ENCODE results near the gene RIOK2.

The RIOK2 gene

DNA sequence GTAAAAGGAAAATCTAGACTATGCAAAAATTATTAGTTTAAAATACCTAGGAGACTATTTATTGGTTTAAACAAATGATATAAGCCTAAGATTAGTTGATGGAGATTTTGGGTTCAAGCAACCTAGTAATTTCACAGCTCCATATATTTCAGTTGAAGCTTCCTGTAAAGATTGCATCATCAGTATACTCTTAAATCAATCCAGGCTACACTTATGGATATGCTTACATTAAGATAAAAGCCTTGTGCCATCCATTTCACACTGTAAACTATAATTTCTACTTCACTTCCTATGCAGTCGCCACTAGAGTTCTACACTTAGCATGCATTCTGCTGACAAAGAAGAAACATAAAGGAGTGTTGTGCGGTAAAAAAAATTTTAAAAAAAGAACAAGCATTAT lies 33.3 kb downstream of the RIOK2 start:
- H3K4me2 ChIP-seq (ENCODE audit: low read depth, low read length, poor library complexity, severe bottlenecking), result no peak overlapping the region
- H3K4me3 ChIP-seq (ENCODE audit: insufficient read depth, low read length, poor library complexity, severe bottlenecking), result no peak overlapping the region
- no peaks in the 10 kb centered on the region for H3K36me3 ChIP-seq (ENCODE audit: low read length)
- H2AFZ ChIP-seq (ENCODE audit: low read depth, low read length, severe bottlenecking), result no peak overlapping the region
- H3K27ac ChIP-seq (ENCODE audit: low read depth, low read length), result no peak overlapping the region
- H3K79me2 ChIP-seq (ENCODE audit: insufficient read depth, low read length), result no peaks in the 10 kb centered on the region
- no peaks in the 10 kb centered on the region for H3K9me3 ChIP-seq (ENCODE audit: insufficient read depth, low read length)
- H4K20me1 ChIP-seq (ENCODE audit: low read depth, low read length), result no peaks in the 10 kb centered on the region
- TF ChIP-seq, protein P1, sequence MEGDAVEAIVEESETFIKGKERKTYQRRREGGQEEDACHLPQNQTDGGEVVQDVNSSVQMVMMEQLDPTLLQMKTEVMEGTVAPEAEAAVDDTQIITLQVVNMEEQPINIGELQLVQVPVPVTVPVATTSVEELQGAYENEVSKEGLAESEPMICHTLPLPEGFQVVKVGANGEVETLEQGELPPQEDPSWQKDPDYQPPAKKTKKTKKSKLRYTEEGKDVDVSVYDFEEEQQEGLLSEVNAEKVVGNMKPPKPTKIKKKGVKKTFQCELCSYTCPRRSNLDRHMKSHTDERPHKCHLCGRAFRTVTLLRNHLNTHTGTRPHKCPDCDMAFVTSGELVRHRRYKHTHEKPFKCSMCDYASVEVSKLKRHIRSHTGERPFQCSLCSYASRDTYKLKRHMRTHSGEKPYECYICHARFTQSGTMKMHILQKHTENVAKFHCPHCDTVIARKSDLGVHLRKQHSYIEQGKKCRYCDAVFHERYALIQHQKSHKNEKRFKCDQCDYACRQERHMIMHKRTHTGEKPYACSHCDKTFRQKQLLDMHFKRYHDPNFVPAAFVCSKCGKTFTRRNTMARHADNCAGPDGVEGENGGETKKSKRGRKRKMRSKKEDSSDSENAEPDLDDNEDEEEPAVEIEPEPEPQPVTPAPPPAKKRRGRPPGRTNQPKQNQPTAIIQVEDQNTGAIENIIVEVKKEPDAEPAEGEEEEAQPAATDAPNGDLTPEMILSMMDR (IDR thresholded peaks at IDR 0.05; ENCODE audit: insufficient read depth, low read length, poor library complexity, severe bottlenecking), result no peak
- no peak for TF ChIP-seq EZH2phosphoT487 (conservative IDR thresholded peaks at IDR 0.05; ENCODE audit: low read length)
- H3K9ac ChIP-seq (ENCODE audit: low read length), result no peak overlapping the region
- H3K9me2 ChIP-seq (replicated peaks; ENCODE audit: insufficient read depth, low read length), result no peaks in the 10 kb centered on the region
- H3F3A ChIP-seq (ENCODE audit: insufficient read depth), result no peaks in the 10 kb centered on the region
- no peaks in the 10 kb centered on the region for H3K27me3 ChIP-seq (ENCODE audit: low read length)

DNA sequence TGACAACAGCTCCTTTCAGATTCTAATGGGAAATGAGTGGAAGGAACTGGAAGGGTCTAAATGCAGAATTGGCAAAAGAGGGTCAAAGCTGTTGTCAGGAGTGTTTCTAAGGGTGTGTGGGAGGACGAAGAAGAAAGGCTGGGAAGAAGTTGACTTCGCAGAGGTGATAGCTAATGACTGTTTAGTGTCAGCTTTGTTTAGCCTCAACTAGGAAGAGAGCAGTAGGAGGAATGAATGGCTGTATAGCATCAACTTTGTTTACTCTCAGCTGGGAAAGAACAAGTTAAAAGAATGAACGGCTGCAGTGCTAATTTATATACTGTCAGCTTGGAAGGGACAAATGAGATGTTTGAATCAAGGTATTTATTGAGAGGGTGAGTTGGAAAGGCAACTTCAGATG lies 34.8 kb downstream of the RIOK2 start:
- no peaks in the 10 kb centered on the region for H3K27me3 ChIP-seq (ENCODE audit: low read length)
- no peaks in the 10 kb centered on the region for H3K9me3 ChIP-seq (ENCODE audit: insufficient read depth, low read length)
- H4K20me1 ChIP-seq (ENCODE audit: low read depth, low read length), result no peaks in the 10 kb centered on the region
- no peaks in the 10 kb centered on the region for H3F3A ChIP-seq (ENCODE audit: insufficient read depth)
- H3K36me3 ChIP-seq (ENCODE audit: low read length), result no peaks in the 10 kb centered on the region
- TF ChIP-seq, protein P1 (IDR thresholded peaks at IDR 0.05; ENCODE audit: insufficient read depth, low read length, poor library complexity, severe bottlenecking), result no peak
- no peak for TF ChIP-seq EZH2phosphoT487 (conservative IDR thresholded peaks at IDR 0.05; ENCODE audit: low read length)
- H3K4me3 ChIP-seq (ENCODE audit: insufficient read depth, low read length, poor library complexity, severe bottlenecking), result no peak overlapping the region
- H3K79me2 ChIP-seq (ENCODE audit: insufficient read depth, low read length), result no peaks in the 10 kb centered on the region
- H2AFZ ChIP-seq (ENCODE audit: low read depth, low read length, severe bottlenecking), result no peak overlapping the region
- H3K4me2 ChIP-seq (ENCODE audit: low read depth, low read length, poor library complexity, severe bottlenecking), result no peak overlapping the region
- H3K9ac ChIP-seq (ENCODE audit: low read length), result no peak overlapping the region
- H3K27ac ChIP-seq (ENCODE audit: low read depth, low read length), result no peak overlapping the region
- no peaks in the 10 kb centered on the region for H3K9me2 ChIP-seq (replicated peaks; ENCODE audit: insufficient read depth, low read length)

DNA sequence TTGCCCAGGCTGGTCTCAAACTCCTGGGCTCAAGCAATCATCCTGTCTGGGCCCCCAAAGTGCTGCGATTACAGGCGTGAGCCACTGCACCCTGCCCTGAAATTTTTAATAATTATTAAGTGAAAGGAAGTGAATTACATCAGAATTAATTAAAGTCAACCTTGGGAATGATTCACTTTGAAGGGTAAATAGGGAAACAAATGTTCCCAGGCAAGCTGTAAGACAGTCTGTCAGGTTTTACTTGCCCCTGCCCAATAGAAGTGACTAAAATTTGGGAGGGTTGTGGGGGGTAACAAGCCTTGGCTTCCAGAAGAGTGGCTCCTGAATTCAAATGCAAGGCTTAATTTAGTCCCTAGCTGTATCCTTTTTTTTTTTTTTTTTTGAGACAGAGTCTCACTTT lies 39.3 kb downstream of the RIOK2 start:
- no peaks in the 10 kb centered on the region for H3K9me3 ChIP-seq (ENCODE audit: insufficient read depth, low read length)
- no peak overlapping the region for H3K4me2 ChIP-seq (ENCODE audit: low read depth, low read length, poor library complexity, severe bottlenecking)
- H3K27me3 ChIP-seq (ENCODE audit: low read length), result no peaks in the 10 kb centered on the region
- no peaks in the 10 kb centered on the region for H3F3A ChIP-seq (ENCODE audit: insufficient read depth)
- H3K9ac ChIP-seq (ENCODE audit: low read length), result no peak overlapping the region
- H3K4me3 ChIP-seq (ENCODE audit: insufficient read depth, low read length, poor library complexity, severe bottlenecking), result no peak overlapping the region
- TF ChIP-seq, protein P1 (IDR thresholded peaks at IDR 0.05; ENCODE audit: insufficient read depth, low read length, poor library complexity, severe bottlenecking), result no peak
- TF ChIP-seq EZH2phosphoT487 (conservative IDR thresholded peaks at IDR 0.05; ENCODE audit: low read length), result no peak
- H2AFZ ChIP-seq (ENCODE audit: low read depth, low read length, severe bottlenecking), result no peak overlapping the region
- H4K20me1 ChIP-seq (ENCODE audit: low read depth, low read length), result no peaks in the 10 kb centered on the region
- no peak overlapping the region for H3K27ac ChIP-seq (ENCODE audit: low read depth, low read length)
- no peaks in the 10 kb centered on the region for H3K9me2 ChIP-seq (replicated peaks; ENCODE audit: insufficient read depth, low read length)
- H3K79me2 ChIP-seq (ENCODE audit: insufficient read depth, low read length), result no peaks in the 10 kb centered on the region
- no peaks in the 10 kb centered on the region for H3K36me3 ChIP-seq (ENCODE audit: low read length)

Measured in SU-DHL-6 (cell line).